Central memory CD8-positive, alpha-beta T cell (primary cell): ENCODE results near the gene FGF5.

Experiments
- ATAC-seq: fragments of 150-1000 bp; cut with Tn5 transposase; replicated peaks from 2 replicates; pipeline ENCODE4 v1.10.0; 2022; ENCODE audit warnings: mild to moderate bottlenecking, moderate FRiP score, moderate number of reproducible peaks; ENCODE audit not compliant: poor library complexity, severe bottlenecking; ENCODE audit errors: extremely low read depth
- DNase-seq, 2 donors: peaks; one replicate each; pipeline ENCODE4 v3.0.0; 2021; ENCODE audit warnings: low spot score in 2 of 2
- H3K27ac Mint-ChIP-seq: one replicate; pipeline ENCODE4 v1.8.0; 2022; ENCODE audit warnings: low read depth, mild to moderate bottlenecking, moderate library complexity, mixed read lengths
- H3K27me3 Mint-ChIP-seq: one replicate; pipeline ENCODE4 v1.8.0; 2022; ENCODE audit warnings: mixed read lengths
- H3K36me3 Mint-ChIP-seq: one replicate; pipeline ENCODE4 v1.8.0; 2022; ENCODE audit warnings: mild to moderate bottlenecking, moderate library complexity, mixed read lengths; ENCODE audit not compliant: insufficient read depth
- H3K4me1 Mint-ChIP-seq: one replicate; pipeline ENCODE4 v1.8.0; 2022; ENCODE audit warnings: mixed read lengths
- H3K4me3 Mint-ChIP-seq: one replicate; pipeline ENCODE4 v1.8.0; 2022; ENCODE audit warnings: mild to moderate bottlenecking, moderate library complexity, mixed read lengths
- H3K9me3 Mint-ChIP-seq: one replicate; pipeline ENCODE4 v1.8.0; 2022; ENCODE audit warnings: mixed read lengths

The FGF5 gene

DNA sequence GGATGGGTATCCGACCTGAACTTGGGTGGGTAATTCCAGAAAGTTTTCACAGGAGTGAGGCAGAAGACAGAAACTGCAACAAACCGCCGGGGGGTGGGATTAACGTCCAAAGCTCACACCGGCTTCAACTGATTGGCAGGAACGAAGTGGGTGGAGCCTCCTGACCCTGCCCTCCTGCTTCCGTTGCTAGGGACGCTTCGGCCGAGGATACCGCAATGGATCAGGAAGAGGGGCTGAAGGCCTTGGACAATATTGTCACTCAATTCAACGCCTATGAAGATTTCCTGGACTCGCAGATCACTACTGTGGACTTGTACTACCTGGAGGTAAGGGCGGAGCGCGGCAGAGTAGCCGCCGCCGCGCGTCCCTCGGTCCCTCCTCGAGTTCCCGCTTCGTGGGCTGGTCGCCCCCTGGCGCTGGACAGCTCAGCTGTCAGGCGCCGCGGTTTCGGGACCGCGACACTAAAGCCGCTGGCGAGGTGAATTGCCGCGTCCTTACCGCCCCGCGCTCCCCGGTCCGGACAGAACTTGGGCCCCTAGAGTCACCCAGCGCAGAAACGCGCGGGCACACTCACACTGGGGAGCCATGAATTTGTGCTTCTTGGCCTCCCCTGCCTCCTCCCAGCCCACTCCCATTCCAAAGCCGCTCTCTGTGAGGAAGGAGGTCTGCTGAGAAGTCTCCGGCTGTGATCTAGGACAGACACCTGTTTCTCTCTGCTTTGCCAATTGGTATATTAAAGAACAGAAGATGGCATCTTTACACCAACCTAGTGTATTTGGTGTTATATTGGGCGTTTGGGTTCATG lies 69.3 kb downstream of the FGF5 start, which contains the start of gene CFAP299:
CFAP299 (plus strand) TSS at position 177 of the 805 bp plus-strand sequence.
- H3K27me3 Mint-ChIP-seq = peaks cover 28% of the 10 kb centered on the region
- H3K27ac Mint-ChIP-seq = no peak within 1 kb of the TSS
- peak; percentile 10 for ATAC-seq
- H3K4me1 Mint-ChIP-seq = peaks cover 7% of the 10 kb centered on the region
- peak within 1 kb of the TSS; percentile 73 for H3K4me3 Mint-ChIP-seq
- H3K36me3 Mint-ChIP-seq = no peaks in the 10 kb centered on the region
- no peak for DNase-seq
- H3K9me3 Mint-ChIP-seq = no peaks in the 10 kb centered on the region

DNA sequence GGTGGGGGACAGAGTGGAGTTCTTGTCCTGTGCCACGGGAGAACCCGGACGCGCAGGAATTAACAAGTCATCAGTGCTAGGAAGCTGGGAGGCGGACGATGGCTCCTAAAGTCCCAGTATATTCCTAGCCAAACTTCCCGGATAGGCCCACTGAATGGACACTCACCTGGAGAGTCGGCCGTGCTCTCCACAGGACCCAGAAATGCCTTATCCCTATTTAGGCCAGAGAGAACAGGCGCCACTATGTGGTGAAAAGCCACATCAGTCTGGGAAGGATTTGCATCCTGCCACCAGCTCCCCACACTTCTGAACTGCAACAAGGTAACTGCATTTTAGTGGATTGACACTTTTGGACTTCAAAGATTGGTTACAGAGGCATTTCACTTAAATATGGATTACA lies 70.1 kb downstream of the FGF5 start:
- ATAC-seq (no peak), DNase-seq (no peak)
- no peaks in the 10 kb centered on the region for H3K36me3 Mint-ChIP-seq
- no peak overlapping the region for H3K27ac Mint-ChIP-seq
- peaks cover 7% of the 10 kb centered on the region for H3K4me1 Mint-ChIP-seq
- H3K9me3 Mint-ChIP-seq = peaks cover 1% of the 10 kb centered on the region
- peaks cover 28% of the 10 kb centered on the region for H3K27me3 Mint-ChIP-seq
- H3K4me3 Mint-ChIP-seq = no peak overlapping the region

DNA sequence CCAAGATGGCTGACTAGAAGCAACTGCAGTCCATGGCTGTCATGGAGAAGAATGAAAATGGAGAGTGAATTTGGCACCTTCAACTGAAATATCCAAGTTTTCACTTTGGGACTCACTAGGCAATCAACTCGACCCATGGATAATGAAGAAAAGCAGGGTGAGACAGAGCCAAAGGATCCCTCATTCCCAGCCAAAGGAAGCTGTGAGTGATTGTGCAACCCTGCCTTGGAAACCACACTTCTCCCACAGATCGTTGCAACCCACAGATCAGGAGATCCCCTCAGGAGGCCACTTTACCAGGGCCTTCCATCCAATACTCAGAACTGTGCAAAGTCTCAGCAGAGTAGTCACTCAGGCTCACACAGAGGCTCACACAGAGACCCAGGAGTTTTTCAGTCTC lies 73.6 kb downstream of the FGF5 start:
- peaks cover 28% of the 10 kb centered on the region for H3K27me3 Mint-ChIP-seq
- no peak overlapping the region for H3K27ac Mint-ChIP-seq
- DNase-seq (no peak), ATAC-seq (no peak)
- no peaks in the 10 kb centered on the region for H3K36me3 Mint-ChIP-seq
- H3K4me3 Mint-ChIP-seq = no peak overlapping the region
- peaks cover 6% of the 10 kb centered on the region for H3K9me3 Mint-ChIP-seq
- H3K4me1 Mint-ChIP-seq = peaks cover 7% of the 10 kb centered on the region
